ENCODE measurements around the gene SCLT1. TPM values are rescaled to one million over a fixed set of nuclear protein-coding genes. Genes with fewer than 3 reads are reported as not detected.

SCLT1 gene
- total and polyA plus RNA-seq, 2 of the 4 experiments (the other 2 are of a cell fraction), result 4.9 to 7.7 TPM

DNA sequence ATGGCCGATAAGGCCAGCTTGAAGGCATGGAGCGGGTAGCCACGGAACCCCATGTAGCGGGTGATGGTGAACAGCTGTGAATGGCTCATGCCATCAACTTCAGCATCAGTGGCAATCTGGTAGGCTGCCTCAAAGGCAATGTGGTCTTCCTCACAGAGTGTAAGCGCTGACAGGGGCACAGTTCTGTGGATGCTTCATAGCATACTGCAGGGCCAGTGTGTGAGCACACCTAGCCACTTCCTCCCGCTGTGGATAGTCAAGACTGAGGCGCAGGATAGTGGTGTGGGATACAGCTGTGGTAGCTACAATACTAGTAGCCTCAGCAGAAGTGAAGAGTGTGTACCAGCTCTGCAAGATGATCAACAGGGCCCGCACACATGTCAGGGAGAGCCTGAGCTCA lies 43.1 kb upstream of the SCLT1 start:
- no peaks in the 10 kb centered on the region for H3K4me1 ChIP-seq (ENCODE audit: control insufficient read depth, insufficient read depth, low read length)
- no peaks in the 10 kb centered on the region for H3K9me3 ChIP-seq (ENCODE audit: control insufficient read depth, insufficient read depth, low read length)
- H3K36me3 ChIP-seq (ENCODE audit: control insufficient read depth, insufficient read depth, low read length), result no peaks in the 10 kb centered on the region
- H3K56ac ChIP-seq (ENCODE audit: extremely low read depth, insufficient read depth, low read length), result no peak overlapping the region
- ChIA-PET CTCF (no interaction called here), POLR2A (ENCODE audit: unreplicated experiment) (no interaction called here)
- H3K27ac ChIP-seq (ENCODE audit: insufficient read depth, low read length), result no peak overlapping the region
- no peak overlapping the region for H3K14ac ChIP-seq (replicated peaks; ENCODE audit: low read depth, low read length)
- intact Hi-C loops (cut with micrococcal nuclease), result no loop called here
- no TSS peak for BruUV-seq (replicated peaks)
- no peaks in the 10 kb centered on the region for H3K9me1 ChIP-seq (ENCODE audit: insufficient read depth, low read length)
- H2BK5ac ChIP-seq (ENCODE audit: low read depth, low read length, poor library complexity, severe bottlenecking), result no peak overlapping the region
- H3K4me3 ChIP-seq (ENCODE audit: insufficient read depth, low read depth, low read length), result no peak overlapping the region
- H2AFZ ChIP-seq (replicated peaks; ENCODE audit: low read length, poor library complexity), result no peak overlapping the region
- H2BK15ac ChIP-seq (ENCODE audit: low read depth, low read length), result no peak overlapping the region
- H2BK120ac ChIP-seq (ENCODE audit: low read depth, low read length), result no peak overlapping the region
- H3K27me3 ChIP-seq (ENCODE audit: control insufficient read depth, insufficient read depth, low read length), result no peaks in the 10 kb centered on the region
- dilution Hi-C loops (cut with HindIII; ENCODE audit: low sequenced_read_pairs, unreplicated experiment), result no loop called here
- H2BK20ac ChIP-seq (ENCODE audit: low read depth, low read length), result no peak overlapping the region
- H3K79me1 ChIP-seq (ENCODE audit: low read depth in 1 of 2, low read length in 2 of 2), result no peaks in the 10 kb centered on the region
- WGBS, 2 experiments (ENCODE audit: extremely low coverage in 2 of 2, insufficient read length in 1 of 2), result no CpG with 5 or more reads among the region's 8 CpGs
- no peak overlapping the region for H3K9ac ChIP-seq (ENCODE audit: low read depth, low read length)
- no peak overlapping the region for H4K5ac ChIP-seq (ENCODE audit: low read depth, low read length)
- in situ Hi-C loops (cut with MboI; ENCODE audit: low sequenced_read_pairs), result no loop called here
- no peak overlapping the region for H4K91ac ChIP-seq (ENCODE audit: insufficient read depth, low read depth, low read length)
- H3K18ac ChIP-seq (ENCODE audit: low read depth, low read length), result no peak overlapping the region
- H4K20me1 ChIP-seq (ENCODE audit: insufficient read depth, low read length), result no peaks in the 10 kb centered on the region
- H4K8ac ChIP-seq (ENCODE audit: low read depth in 2 of 2, low read length in 2 of 2), result no peak overlapping the region
- TF ChIP-seq RCOR1 (IDR thresholded peaks at IDR 0.05; ENCODE audit: insufficient replicate concordance, low read length) (no peak), MXI1 (IDR thresholded peaks at IDR 0.05; ENCODE audit: borderline replicate concordance, low read depth, low read length) (no peak), CHD1 (IDR thresholded peaks at IDR 0.05; ENCODE audit: low read depth, low read length) (no peak), USF2 (IDR thresholded peaks at IDR 0.05; ENCODE audit: low read depth, low read length) (no peak), POLR2A (IDR thresholded peaks at IDR 0.05; ENCODE audit: low read depth, low read length) (no peak), MAFK (IDR thresholded peaks at IDR 0.05; ENCODE audit: low read depth, low read length) (no peak), ELK1 (IDR thresholded peaks at IDR 0.05; ENCODE audit: borderline replicate concordance, low read depth, low read length) (no peak), NFE2L2 (IDR thresholded peaks at IDR 0.05; ENCODE audit: low read depth, low read length) (no peak), SMC3 (IDR thresholded peaks at IDR 0.05; ENCODE audit: low read depth, low read length) (no peak)
- no peak overlapping the region for H2AK9ac ChIP-seq (replicated peaks; ENCODE audit: low read depth, low read length, poor library complexity)
- H3K4me2 ChIP-seq (ENCODE audit: low read depth, low read length), result no peak overlapping the region
- no peak overlapping the region for H3K23ac ChIP-seq (ENCODE audit: low read depth, low read length)
- no peak overlapping the region for H2AK5ac ChIP-seq (ENCODE audit: low read depth, low read length)
- no peak overlapping the region for H3K4ac ChIP-seq (ENCODE audit: low read depth, low read length)
- no peak for DNase-seq
- no peak for ATAC-seq (ENCODE audit: low read depth)
